ENCODE results near the gene NHS. TPM values are rescaled to one million over a fixed set of nuclear protein-coding genes. Genes with fewer than 3 reads are reported as not detected.

NHS gene
- 5.1 and 7.5 TPM in 2 replicates for total RNA-seq (2014; rRNA removed; shearing (Covaris generic))

DNA sequence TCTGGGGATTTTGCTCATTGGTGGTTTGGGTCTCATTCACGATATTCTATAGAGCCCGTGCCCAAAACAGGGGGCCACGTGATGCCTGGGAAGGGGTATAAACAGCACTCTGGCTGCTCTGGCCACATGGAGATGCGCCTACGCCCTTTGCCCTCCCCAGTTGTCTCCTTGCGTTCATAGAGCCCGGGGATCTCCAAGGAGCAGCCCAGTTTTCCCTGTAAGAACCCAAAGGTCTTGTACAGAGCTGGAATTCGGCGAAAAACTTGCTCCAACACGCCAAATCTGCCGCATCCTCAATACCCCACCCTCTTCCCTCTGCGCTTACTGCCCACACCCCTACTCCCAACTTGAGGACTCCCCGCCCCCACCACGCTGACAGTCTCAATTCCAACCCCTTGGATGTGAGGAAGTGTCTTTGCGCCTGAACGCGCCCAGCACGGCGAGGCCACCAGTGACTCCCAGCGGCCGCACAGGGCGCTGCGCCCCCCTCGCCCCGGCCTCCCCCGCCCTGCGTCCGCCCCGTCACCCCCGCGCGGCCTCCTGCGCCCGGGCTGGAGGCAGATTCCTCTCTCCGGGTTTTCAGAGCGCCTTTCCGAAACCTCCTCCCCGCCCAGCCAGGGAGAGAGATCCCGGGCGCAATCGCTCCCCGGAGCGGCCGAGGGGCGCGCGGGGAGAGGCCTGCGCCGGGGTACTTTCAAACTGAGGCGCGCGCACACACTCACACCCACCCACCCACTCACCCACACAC lies at the start of gene NHS:
TSS of gene NHS (plus strand) at position 582 of the 748 bp plus-strand sequence. CDS start 558 bp downstream, outside the sequence.
- peak; percentile 81 for DNase-seq (ENCODE audit: low read depth)

GRCh38 chrX:17328837-17329236 lies 46.2 kb upstream of the NHS start:
- DNase-seq (ENCODE audit: low read depth) = no peak

GRCh38 chrX:17336377-17336776 lies 38.6 kb upstream of the NHS start:
- no peak for DNase-seq (ENCODE audit: low read depth)

GRCh38 chrX:17355976-17356375 lies 19.0 kb upstream of the NHS start:
- no peak for DNase-seq (ENCODE audit: low read depth)

GRCh38 chrX:17359500-17359899 lies 15.5 kb upstream of the NHS start:
- DNase-seq (ENCODE audit: low read depth) = peak; percentile 58

DNA sequence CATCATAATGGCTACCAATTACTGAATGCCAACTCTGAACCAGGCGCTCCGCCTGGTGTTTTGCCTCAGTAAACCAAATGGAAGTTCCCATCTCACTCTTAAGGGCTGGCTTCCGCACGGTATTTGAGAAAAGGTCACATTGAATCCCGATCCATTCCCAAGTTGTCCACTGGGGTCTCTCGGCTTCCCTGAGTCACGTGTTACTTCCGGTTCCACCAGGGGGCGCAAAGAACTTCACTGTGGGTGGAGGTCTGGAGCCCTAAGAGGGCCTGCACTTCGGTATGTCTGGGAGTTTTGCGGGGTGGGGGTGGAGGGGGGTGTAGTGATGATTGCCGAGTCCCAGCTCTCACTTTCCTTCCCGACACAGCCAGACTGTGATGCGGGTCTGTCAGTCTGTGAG lies 13.4 kb upstream of the NHS start:
- DNase-seq (ENCODE audit: low read depth) = no peak

- no peak for DNase-seq (ENCODE audit: low read depth)
These were observed 7.0 kb upstream of the NHS start for GRCh38 chrX:17368002-17368401.

DNA sequence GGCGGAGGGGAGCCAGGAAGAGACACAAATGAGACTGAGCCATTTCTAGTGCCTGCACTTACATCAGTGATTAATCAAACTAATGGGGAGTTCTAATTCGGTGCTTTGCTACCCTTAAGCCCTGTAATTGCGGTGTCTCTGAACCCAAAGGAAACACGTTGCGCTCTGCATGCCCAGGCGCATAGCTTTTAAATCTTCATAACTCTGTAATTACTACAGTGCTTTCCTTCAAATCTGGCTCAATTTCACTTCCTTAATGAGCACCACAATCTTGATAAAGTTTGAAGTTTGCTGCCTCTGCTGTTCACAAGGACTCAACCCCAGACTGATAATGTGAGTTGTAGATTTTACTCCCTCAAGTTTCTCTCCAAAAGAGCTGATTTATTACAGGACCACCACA lies 5.7 kb upstream of the NHS start:
- no peak for DNase-seq (ENCODE audit: low read depth)

GRCh38 chrX:17370191-17370590 lies 4.8 kb upstream of the NHS start:
- no peak for DNase-seq (ENCODE audit: low read depth)

- DNase-seq (ENCODE audit: low read depth) = no peak
These were observed 2.9 kb upstream of the NHS start for GRCh38 chrX:17372052-17372451.

DNA sequence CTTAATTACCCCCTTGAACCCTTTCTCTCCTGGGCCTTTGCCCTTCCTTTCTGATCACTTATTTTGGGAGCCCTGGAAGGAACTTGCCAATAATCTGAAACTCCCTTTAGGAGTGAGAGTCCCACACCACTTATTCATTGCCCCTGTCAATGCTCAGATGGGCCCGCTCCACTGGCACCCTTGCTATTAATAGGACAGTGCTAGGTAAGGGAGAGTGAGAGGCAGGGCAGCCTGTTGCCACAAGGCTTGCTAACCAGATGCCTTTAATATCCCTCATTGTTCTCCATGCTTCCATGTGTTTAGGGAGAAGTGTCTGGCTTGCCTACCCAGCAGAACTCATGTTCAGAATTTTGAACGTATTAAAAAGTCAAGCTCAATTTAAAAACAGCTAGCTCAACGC lies 1.7 kb upstream of the NHS start:
- DNase-seq (ENCODE audit: low read depth) = no peak

GRCh38 chrX:17375367-17375636 lies 302 bp downstream of the NHS start:
- peak; percentile 22 for DNase-seq (ENCODE audit: low read depth)

GRCh38 chrX:17375637-17376430 lies 834 bp downstream of the NHS start:
- DNase-seq (ENCODE audit: low read depth) = peak; percentile 48

DNA sequence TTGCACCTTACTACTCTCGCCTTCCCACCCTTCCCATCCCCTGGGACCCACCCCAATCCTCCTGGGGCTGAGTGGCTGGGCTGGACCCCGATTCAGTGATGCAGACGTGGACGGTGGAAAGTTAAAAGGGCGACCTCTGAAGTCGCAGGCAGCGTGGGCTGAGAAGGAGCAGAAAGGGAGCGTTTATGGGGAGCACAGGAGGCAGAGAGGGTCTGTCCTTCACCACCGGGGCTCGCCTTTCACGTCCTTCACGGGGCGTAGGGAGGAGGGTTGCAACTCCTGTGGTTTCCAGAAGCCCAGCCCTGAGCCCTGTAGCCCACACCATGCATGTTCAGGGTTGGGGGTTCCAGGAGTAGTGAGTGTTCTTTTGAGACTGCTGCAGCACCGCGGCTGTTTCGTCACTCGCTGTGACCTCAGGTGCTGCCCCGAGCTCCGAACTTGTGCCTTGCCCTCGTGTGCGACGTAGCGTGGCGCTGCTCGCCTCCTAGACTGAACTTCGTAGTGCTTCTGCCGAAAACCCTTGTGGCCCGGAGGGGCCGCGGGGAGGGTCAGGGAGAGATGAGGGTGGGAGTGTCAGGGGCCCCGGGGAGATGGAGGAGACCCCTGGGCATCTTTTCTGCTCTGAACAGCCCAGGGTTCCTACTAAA lies 1.6 kb downstream of the NHS start:
- peak; percentile 62 for DNase-seq (ENCODE audit: low read depth)

GRCh38 chrX:17377091-17377717 lies 2.2 kb downstream of the NHS start:
- DNase-seq (ENCODE audit: low read depth) = peak; percentile 78

DNA sequence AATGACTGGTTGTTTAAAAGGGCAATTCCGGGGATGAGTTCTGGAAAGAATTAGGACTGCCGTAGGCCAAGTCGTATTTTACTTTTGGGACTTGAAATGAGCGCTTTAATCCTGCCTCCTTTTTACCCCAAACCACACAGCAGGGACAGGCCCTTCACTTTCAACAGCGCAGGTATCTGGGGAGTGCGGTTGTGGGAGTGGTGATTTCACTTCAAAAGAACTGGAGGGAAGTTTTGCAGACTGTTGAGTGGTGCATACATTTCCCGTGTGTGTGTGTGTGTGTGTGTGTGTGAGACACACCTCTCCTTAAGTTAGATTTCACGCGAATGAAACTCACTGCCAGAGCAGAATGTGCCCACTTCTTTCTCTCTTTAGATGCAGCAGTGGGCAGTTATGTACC lies 2.8 kb downstream of the NHS start:
- DNase-seq (ENCODE audit: low read depth) = peak; percentile 46

GRCh38 chrX:17380221-17380620 lies 5.2 kb downstream of the NHS start:
- DNase-seq (ENCODE audit: low read depth) = peak; percentile 57

DNA sequence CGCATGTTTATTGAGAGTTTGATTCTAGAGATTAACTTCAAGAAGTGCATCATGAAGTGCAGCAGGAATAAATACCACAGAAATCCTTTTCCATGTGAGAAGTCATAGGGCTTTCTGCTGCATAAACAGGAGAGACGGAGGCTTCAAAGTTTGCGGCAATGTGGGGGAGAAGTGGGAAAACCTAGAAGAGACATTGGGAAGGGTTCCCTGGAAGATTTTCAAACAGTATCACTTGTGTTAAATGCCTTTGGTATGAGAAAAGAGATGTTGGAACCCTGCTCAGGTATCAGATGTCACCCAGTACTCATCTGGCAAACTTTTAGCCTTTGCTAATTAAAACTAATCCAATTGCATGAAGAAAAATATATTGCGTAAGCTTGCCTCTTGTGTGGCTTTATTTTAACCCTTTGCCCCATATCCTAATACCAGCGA lies 15.4 kb downstream of the NHS start:
- peak; percentile 82 for DNase-seq (ENCODE audit: low read depth)

GRCh38 chrX:17395154-17395553 lies 20.2 kb downstream of the NHS start:
- no peak for DNase-seq (ENCODE audit: low read depth)

GRCh38 chrX:17397074-17397473 lies 22.1 kb downstream of the NHS start:
- DNase-seq (ENCODE audit: low read depth) = peak; percentile 92

DNA sequence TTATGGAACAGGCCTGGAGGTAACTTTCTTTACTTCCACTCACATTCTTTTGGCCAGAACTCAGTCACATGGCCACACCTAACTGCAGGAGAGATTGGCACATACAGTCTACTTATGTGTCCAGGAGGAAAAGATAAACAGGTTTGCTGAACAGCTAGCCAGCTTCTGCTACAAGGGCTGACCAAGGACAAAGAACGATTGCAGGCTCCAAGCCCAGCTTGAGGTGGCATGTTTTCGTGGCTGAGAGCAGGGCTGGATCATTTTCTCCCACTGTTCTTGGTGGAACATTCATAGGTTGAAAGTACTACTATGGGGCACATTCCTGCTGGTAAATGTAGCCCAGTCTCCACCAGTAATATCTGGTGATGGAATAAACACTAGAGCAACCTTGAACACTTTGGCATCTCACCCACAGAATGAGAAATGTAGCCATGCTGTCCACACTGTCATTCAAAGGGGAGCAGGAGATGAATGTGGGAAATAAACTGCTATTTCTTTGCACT lies 28.2 kb downstream of the NHS start:
- DNase-seq (ENCODE audit: low read depth) = peak; percentile 74

DNA sequence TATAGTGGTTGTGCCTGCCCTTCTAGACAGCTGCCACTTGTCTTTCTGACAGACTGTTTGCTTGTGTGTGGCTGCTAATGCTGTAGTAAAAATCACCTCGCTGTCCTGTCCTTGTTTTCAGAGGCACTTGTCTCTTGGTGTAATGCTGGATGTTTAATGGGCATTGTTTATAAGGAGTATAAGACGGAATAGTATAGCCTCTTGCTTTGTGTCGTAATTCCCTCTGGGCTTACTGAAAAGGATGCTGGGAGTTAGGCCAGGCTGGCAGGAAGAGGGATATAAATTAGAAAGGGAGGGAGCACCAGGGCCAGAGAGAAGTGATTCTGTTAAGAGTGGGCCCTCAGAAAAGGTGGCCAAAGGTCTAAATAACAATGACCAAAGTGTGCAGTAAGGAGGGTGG lies 29.0 kb downstream of the NHS start:
- DNase-seq (ENCODE audit: low read depth) = no peak

Measured in M059J (cell line).